Measurements from ENCODE around the gene APOBEC3A. TPM values are rescaled to one million over a fixed set of nuclear protein-coding genes. Genes with fewer than 3 reads are reported as not detected.

APOBEC3A gene
- total and polyA plus RNA-seq, 4 experiments from 2014 or later = not detected

GRCh38 chr22:38964989-38965388 is 7.6 kb downstream of the APOBEC3A start:
- peaks cover 0 to 2% (median 0%) of the 10 kb centered on the region in 8 donors for H3K9me3 Mint-ChIP-seq
- Histone ChIP-seq H3K4me1 (ENCODE audit: insufficient read depth, low read length) (no peaks in the 10 kb centered on the region), H3K27me3 (ENCODE audit: insufficient read depth, low read length) (no peaks in the 10 kb centered on the region), H3K4me3 (ENCODE audit: low read length in 2 of 2) (no peak overlapping the region), H3K27ac (ENCODE audit: low read depth, low read length) (no peak overlapping the region), H3K9me3 (ENCODE audit: control insufficient read depth in 1 of 2, low read length in 2 of 2) (no peaks in the 10 kb centered on the region), H3K36me3 (ENCODE audit: insufficient read depth, low read length) (no peaks in the 10 kb centered on the region)
- POLR2A ChIA-PET (ENCODE audit: partially characterized antibody) = no interaction called here
- H3K4me3 Mint-ChIP-seq = no peak overlapping the region
- intact Hi-C loops (cut with micrococcal nuclease) = no loop called here
- H3K27ac Mint-ChIP-seq = no peak overlapping the region
- H3K36me3 Mint-ChIP-seq = no peaks in the 10 kb centered on the region
- peaks cover 4% of the 10 kb centered on the region in 2 donors for H3K27me3 Mint-ChIP-seq
- CTCF ChIA-PET (ENCODE audit: partially characterized antibody) = no interaction called here
- DNase-seq = no peak
- H3K4me1 Mint-ChIP-seq = peaks cover 0 to 2% (median 0%) of the 10 kb centered on the region in 4 donors

DNA sequence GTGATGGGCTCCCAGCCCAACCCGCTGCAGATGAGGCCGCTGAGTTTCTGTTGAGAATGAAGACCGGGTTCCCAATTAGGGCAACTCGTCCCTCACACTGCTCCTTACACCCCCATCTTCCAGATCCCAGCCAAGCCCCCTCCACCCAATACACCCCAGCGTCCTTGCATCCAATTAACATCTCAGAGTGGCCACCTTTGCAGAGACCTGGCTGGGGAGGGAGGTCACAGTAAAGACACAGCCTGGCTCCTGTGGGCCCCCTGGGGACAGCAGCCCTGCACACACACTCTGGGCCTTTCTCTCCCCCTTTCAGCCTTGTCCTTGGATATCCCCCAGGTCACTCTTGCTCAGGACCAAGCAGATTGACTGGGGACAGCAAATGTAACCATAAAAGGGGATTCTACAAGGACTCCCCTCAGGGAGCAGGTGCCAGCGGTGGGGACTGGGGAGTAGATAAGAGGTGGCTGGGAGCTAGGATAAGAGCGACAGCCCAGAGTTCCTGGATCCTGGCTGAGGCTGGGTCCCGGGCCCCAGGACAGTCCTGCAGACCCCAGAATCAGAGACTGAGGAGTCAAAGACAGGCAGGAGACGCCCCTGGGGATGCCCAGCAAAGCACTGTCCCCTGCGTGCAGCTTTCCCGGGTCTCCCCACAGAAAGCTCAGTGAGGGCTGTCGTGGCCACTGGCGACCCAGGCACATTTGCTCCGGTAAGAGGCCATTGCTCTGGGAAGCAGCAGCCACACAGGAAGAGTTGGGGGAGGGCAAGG is 8.4 kb downstream of the APOBEC3A start:
- Mint-ChIP-seq H3K9me3 (peaks cover 0 to 2% (median 0%) of the 10 kb centered on the region in 8 donors), H3K4me3 (no peak overlapping the region), H3K27me3 (peaks cover 7 to 8% of the 10 kb centered on the region in 2 donors), H3K27ac (no peak overlapping the region), H3K4me1 (peaks cover 0 to 2% (median 0%) of the 10 kb centered on the region in 4 donors), H3K36me3 (no peaks in the 10 kb centered on the region)
- intact Hi-C loops (cut with micrococcal nuclease) = no loop called here
- no peaks in the 10 kb centered on the region for H3K27me3 ChIP-seq (ENCODE audit: insufficient read depth, low read length)
- no peak overlapping the region for H3K4me3 ChIP-seq (ENCODE audit: low read length in 2 of 2)
- H3K4me1 ChIP-seq (ENCODE audit: insufficient read depth, low read length) = no peaks in the 10 kb centered on the region
- POLR2A ChIA-PET (ENCODE audit: partially characterized antibody) = no interaction called here
- no peaks in the 10 kb centered on the region for H3K36me3 ChIP-seq (ENCODE audit: insufficient read depth, low read length)
- CTCF ChIA-PET (ENCODE audit: partially characterized antibody) = no interaction called here
- no peak overlapping the region for H3K27ac ChIP-seq (ENCODE audit: low read depth, low read length)
- no peak for DNase-seq
- no peaks in the 10 kb centered on the region for H3K9me3 ChIP-seq (ENCODE audit: control insufficient read depth in 1 of 2, low read length in 2 of 2)

DNA sequence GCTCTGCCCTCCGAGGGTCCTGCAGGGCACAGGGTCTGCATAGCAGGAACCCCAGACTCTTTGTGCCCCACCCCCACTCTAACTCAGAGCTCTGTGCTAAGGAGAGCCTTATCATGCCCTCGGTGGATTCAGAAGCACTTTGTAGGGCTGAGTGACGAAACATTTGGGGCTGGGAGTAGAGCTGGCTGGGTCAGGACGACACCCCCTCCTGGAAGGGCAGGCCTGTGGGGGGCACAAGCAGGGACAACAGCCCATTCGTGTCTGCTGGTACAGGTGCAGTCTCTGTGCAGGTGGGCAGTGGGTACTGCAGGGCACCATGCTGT is 8.9 kb downstream of the APOBEC3A start:
- Mint-ChIP-seq H3K36me3 (no peaks in the 10 kb centered on the region), H3K27me3 (peaks cover 7 to 8% of the 10 kb centered on the region in 2 donors), H3K4me1 (peaks cover 0 to 2% (median 0%) of the 10 kb centered on the region in 4 donors), H3K9me3 (peaks cover 0 to 2% (median 0%) of the 10 kb centered on the region in 8 donors), H3K4me3 (no peak overlapping the region), H3K27ac (no peak overlapping the region)
- ChIA-PET POLR2A (ENCODE audit: partially characterized antibody) (no interaction called here), CTCF (ENCODE audit: partially characterized antibody) (no interaction called here)
- Histone ChIP-seq H3K9me3 (ENCODE audit: control insufficient read depth in 1 of 2, low read length in 2 of 2) (no peaks in the 10 kb centered on the region), H3K27me3 (ENCODE audit: insufficient read depth, low read length) (no peaks in the 10 kb centered on the region), H3K27ac (ENCODE audit: low read depth, low read length) (no peak overlapping the region), H3K4me1 (ENCODE audit: insufficient read depth, low read length) (no peaks in the 10 kb centered on the region), H3K4me3 (ENCODE audit: low read length in 2 of 2) (no peak overlapping the region), H3K36me3 (ENCODE audit: insufficient read depth, low read length) (no peaks in the 10 kb centered on the region)
- intact Hi-C loops (cut with micrococcal nuclease) = no loop called here
- no peak for DNase-seq

- no peak for DNase-seq
- POLR2A ChIA-PET (ENCODE audit: partially characterized antibody) = no interaction called here
- H3K36me3 Mint-ChIP-seq = no peaks in the 10 kb centered on the region
- peaks cover 0 to 2% (median 0%) of the 10 kb centered on the region in 8 donors for H3K9me3 Mint-ChIP-seq
- intact Hi-C loops (cut with micrococcal nuclease) = no loop called here
- CTCF ChIA-PET (ENCODE audit: partially characterized antibody) = no interaction called here
- Histone ChIP-seq H3K4me3 (ENCODE audit: low read length in 2 of 2) (no peak overlapping the region), H3K27me3 (ENCODE audit: insufficient read depth, low read length) (no peaks in the 10 kb centered on the region), H3K27ac (ENCODE audit: low read depth, low read length) (no peak overlapping the region), H3K36me3 (ENCODE audit: insufficient read depth, low read length) (no peaks in the 10 kb centered on the region), H3K9me3 (ENCODE audit: control insufficient read depth in 1 of 2, low read length in 2 of 2) (no peaks in the 10 kb centered on the region), H3K4me1 (ENCODE audit: insufficient read depth, low read length) (no peaks in the 10 kb centered on the region)
- H3K27me3 Mint-ChIP-seq = peaks cover 7 to 8% of the 10 kb centered on the region in 2 donors
- H3K27ac Mint-ChIP-seq = no peak overlapping the region
- peaks cover 0 to 2% (median 0%) of the 10 kb centered on the region in 4 donors for H3K4me1 Mint-ChIP-seq
- H3K4me3 Mint-ChIP-seq = no peak overlapping the region
Observed at GRCh38 chr22:38966942-38967341, 9.5 kb downstream of the APOBEC3A start.

DNA sequence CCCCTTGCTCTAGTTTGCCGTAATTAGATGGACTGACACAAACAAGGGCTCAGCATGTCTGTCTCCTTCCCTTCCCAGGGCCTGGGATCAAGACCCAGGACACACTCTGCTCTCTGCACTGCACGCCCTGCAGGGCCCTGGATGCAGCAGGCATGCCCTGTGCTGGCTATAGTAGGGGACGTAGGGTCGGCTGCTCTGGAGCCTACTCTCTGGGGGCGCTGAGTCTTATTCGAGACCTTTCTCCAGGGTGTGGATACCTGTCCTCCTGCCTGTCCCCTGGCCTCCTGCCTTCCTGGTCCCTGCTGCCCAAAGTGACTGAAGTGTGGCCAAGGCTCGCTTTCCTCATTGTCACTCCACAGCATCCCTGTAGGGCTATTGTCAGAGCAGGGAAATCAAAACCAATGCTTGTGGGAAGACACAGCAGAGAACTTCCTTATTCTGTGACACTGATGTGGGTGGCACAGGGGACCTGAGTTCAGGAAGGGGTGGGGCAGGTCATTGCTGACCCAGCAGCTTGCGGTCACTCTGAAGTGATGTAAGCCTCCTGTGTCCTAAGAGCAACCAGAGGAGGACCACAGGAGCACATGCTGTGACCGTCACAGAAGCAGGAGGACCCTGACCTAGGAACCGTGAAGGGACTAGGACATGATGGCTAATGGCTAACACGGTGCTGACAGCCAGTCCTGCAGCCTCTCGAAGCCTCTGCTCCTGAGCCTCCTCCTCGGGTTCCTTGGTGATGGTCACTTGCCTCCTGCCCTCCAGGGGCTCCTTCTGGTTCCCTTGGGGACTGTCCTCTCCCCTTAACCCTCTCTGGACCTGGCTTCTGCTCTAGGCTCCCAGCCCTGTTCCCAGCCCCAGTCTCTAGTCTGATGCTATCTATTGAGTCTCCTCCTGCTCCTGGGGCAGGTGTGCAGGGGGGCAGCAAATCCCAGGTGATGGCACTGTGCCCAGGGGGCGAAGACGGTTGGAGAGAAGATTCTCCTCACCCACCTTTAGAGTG is 10.3 kb downstream of the APOBEC3A start:
- no peak for DNase-seq
- Mint-ChIP-seq H3K27me3 (peaks cover 7 to 8% of the 10 kb centered on the region in 2 donors), H3K9me3 (peaks cover 0 to 2% (median 0%) of the 10 kb centered on the region in 8 donors), H3K36me3 (no peaks in the 10 kb centered on the region), H3K4me3 (peak overlapping the region in 1 of 8 donors; percentile 26), H3K27ac (no peak overlapping the region), H3K4me1 (peaks cover 0 to 2% (median under 1%) of the 10 kb centered on the region in 4 donors)
- Histone ChIP-seq H3K4me3 (ENCODE audit: low read length in 2 of 2) (no peak overlapping the region), H3K27ac (ENCODE audit: low read depth, low read length) (no peak overlapping the region), H3K27me3 (ENCODE audit: insufficient read depth, low read length) (no peaks in the 10 kb centered on the region), H3K9me3 (ENCODE audit: control insufficient read depth in 1 of 2, low read length in 2 of 2) (no peaks in the 10 kb centered on the region), H3K4me1 (ENCODE audit: insufficient read depth, low read length) (no peaks in the 10 kb centered on the region), H3K36me3 (ENCODE audit: insufficient read depth, low read length) (no peaks in the 10 kb centered on the region)
- CTCF ChIA-PET (ENCODE audit: partially characterized antibody) = no interaction called here
- POLR2A ChIA-PET (ENCODE audit: partially characterized antibody) = no interaction called here
- intact Hi-C loops (cut with micrococcal nuclease) = no loop called here

DNA sequence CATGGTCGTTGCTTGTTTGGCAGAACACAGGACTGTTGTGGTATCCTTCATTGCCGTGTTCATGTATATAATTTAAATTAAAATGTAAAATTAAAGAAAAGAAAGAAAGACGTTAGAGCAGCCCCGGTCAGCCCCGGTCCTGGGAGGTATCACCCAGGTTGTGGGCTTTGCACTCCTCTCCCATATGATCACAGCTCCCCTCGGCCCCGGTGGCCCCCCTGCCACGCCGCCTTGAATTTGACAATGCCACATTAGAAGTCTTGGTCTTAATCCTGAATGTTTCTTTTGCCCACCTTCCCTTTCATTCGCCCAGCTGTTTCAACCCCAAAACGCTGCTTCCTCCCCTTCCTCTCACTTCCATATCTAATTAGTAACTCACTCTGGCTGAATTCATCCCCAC is 11.4 kb downstream of the APOBEC3A start:
- ChIA-PET CTCF (ENCODE audit: partially characterized antibody) (interaction anchor here (0.6 to 1.4 kb wide), 2 partner anchors 36 to 377 kb away, joined by 3 to 5 read pairs; no protein-coding TSS in a partner anchor), POLR2A (ENCODE audit: partially characterized antibody) (no interaction called here)
- H3K9me3 ChIP-seq (ENCODE audit: control insufficient read depth in 1 of 2, low read length in 2 of 2) = no peaks in the 10 kb centered on the region
- no peaks in the 10 kb centered on the region for H3K36me3 ChIP-seq (ENCODE audit: insufficient read depth, low read length)
- no peaks in the 10 kb centered on the region for H3K27me3 ChIP-seq (ENCODE audit: insufficient read depth, low read length)
- H3K4me3 Mint-ChIP-seq = no peak overlapping the region
- DNase-seq = no peak
- H3K9me3 Mint-ChIP-seq = peaks cover 0 to 2% (median 0%) of the 10 kb centered on the region in 8 donors
- H3K4me3 ChIP-seq (ENCODE audit: low read length in 2 of 2) = no peak overlapping the region
- intact Hi-C loops (cut with micrococcal nuclease) = no loop called here
- H3K27ac Mint-ChIP-seq = no peak overlapping the region
- H3K27ac ChIP-seq (ENCODE audit: low read depth, low read length) = no peak overlapping the region
- H3K4me1 ChIP-seq (ENCODE audit: insufficient read depth, low read length) = no peaks in the 10 kb centered on the region
- H3K27me3 Mint-ChIP-seq = peaks cover 4 to 8% of the 10 kb centered on the region in 2 donors
- peaks cover 0 to 7% (median 3%) of the 10 kb centered on the region in 4 donors for H3K4me1 Mint-ChIP-seq
- no peaks in the 10 kb centered on the region for H3K36me3 Mint-ChIP-seq

- intact Hi-C loops (cut with micrococcal nuclease) = no loop called here
- no peak overlapping the region for H3K27ac ChIP-seq (ENCODE audit: low read depth, low read length)
- no peaks in the 10 kb centered on the region for H3K9me3 Mint-ChIP-seq
- ChIA-PET POLR2A (ENCODE audit: partially characterized antibody) (no interaction called here), CTCF (ENCODE audit: partially characterized antibody) (interaction anchor here (2.3 to 6.7 kb wide), 2 partner anchors 34 to 100 kb away, joined by 4 to 68 read pairs; no protein-coding TSS in a partner anchor)
- H3K4me3 Mint-ChIP-seq = no peak overlapping the region
- H3K9me3 ChIP-seq (ENCODE audit: control insufficient read depth in 1 of 2, low read length in 2 of 2) = no peaks in the 10 kb centered on the region
- no peak for DNase-seq
- H3K27ac Mint-ChIP-seq = peak overlapping the region in 1 of 7 donors; percentile 64
- H3K27me3 Mint-ChIP-seq = peaks cover 4 to 6% of the 10 kb centered on the region in 2 donors
- H3K4me3 ChIP-seq (ENCODE audit: low read length in 2 of 2) = no peak overlapping the region
- no peaks in the 10 kb centered on the region for H3K36me3 ChIP-seq (ENCODE audit: insufficient read depth, low read length)
- H3K4me1 Mint-ChIP-seq = peaks cover 0 to 8% (median 3%) of the 10 kb centered on the region in 4 donors
- no peaks in the 10 kb centered on the region for H3K36me3 Mint-ChIP-seq
- H3K4me1 ChIP-seq (ENCODE audit: insufficient read depth, low read length) = no peaks in the 10 kb centered on the region
- no peaks in the 10 kb centered on the region for H3K27me3 ChIP-seq (ENCODE audit: insufficient read depth, low read length)
Observed at GRCh38 chr22:38970551-38970950, 13.1 kb downstream of the APOBEC3A start.

Data from CD4-positive, alpha-beta memory T cell (primary cell).